ENCODE measurements around the gene NEK9. TPM values are rescaled to one million over a fixed set of nuclear protein-coding genes. Genes with fewer than 3 reads are reported as not detected.

NEK9 gene
- total and polyA plus RNA-seq, 2 experiments from 2014 or later: 41.0 to 47.6 TPM

DNA sequence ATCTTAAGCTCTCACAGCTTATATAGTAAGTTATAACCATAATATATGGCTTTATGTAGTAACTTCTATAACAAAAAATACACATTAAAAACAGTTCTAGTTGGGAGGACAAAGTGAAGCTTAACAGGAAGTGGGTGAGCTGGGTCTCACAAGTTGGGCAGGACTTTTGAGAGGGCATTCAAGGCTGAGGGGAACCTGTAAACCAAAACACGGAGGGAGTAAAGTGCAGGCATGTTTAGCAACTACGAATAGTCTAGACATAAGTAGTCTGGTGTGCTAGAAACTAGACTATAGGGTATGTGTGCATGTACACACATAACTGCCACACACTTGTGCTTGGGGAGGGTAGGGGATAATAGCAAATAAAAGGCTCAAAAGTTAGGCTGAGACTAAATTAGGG lies 14.2 kb upstream of the NEK9 start:
- H3K9me2 ChIP-seq (ENCODE audit: insufficient read depth): no peaks in the 10 kb centered on the region
- no peaks in the 10 kb centered on the region for H3K27me3 ChIP-seq (replicated peaks; ENCODE audit: insufficient read depth)
- no peaks in the 10 kb centered on the region for H3K4me1 ChIP-seq (ENCODE audit: insufficient read depth)
- H3K79me2 ChIP-seq (ENCODE audit: insufficient read depth): peaks cover 98% of the 10 kb centered on the region
- no peak overlapping the region for H3K9ac ChIP-seq
- DNase-seq: no peak
- H3F3A ChIP-seq (ENCODE audit: insufficient read depth): 0 out of 2 replicates have a peak, but pooled peaks cover 4% of the 10 kb centered on the region
- in situ Hi-C loops (cut with MboI): loop anchor here (25.0 kb wide), 1 partner anchor 321 kb away; no protein-coding TSS in a partner anchor
- no peaks in the 10 kb centered on the region for H4K20me1 ChIP-seq (ENCODE audit: insufficient read depth)
- H3K4me2 ChIP-seq (ENCODE audit: unreplicated experiment): no peak overlapping the region
- peaks cover 14% of the 10 kb centered on the region for H3K36me3 ChIP-seq (ENCODE audit: low read depth)
- H3K9me3 ChIP-seq (ENCODE audit: low read depth): no peaks in the 10 kb centered on the region
- TF ChIP-seq EZH2phosphoT487 (IDR thresholded peaks at IDR 0.05; ENCODE audit: insufficient read depth, low read depth) (no peak), EZH2 (IDR thresholded peaks at IDR 0.05; ENCODE audit: insufficient read depth, poor library complexity, severe bottlenecking) (no peak)
- no peak overlapping the region for H3K4me3 ChIP-seq
- WGBS, 2 experiments (ENCODE audit: low coverage in 1 of 2, low lambda C conversion rate in 2 of 2, missing lambda C conversion rate in 2 of 2): 92 to 97% methylated on average over 2 of the region's 2 CpGs
- H2AFZ ChIP-seq: no peak overlapping the region
- no peak overlapping the region for H3K27ac ChIP-seq

DNA sequence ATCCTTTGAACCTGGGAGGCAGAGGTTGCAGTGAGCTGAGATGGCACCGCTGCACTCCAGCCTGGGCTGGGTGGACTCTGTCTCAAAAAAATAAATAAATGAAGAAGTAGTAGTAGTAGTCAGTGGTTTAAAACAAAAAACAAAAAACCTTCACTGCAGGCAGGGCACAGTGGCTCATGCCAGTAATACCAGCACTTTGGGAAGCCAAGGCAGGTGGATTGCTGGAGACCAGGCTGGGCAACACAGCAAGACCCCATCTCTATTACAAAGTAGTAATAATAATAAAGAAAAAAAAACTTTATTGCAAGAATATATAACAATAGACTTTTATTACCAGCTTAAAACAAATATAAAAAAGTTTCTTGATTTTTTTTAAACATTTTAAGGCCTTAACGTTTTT lies 13.8 kb upstream of the NEK9 start:
- H2AFZ ChIP-seq: no peak overlapping the region
- H3K27me3 ChIP-seq (replicated peaks; ENCODE audit: insufficient read depth): no peaks in the 10 kb centered on the region
- in situ Hi-C loops (cut with MboI): loop anchor here (25.0 kb wide), 1 partner anchor 322 kb away; no protein-coding TSS in a partner anchor
- no peak overlapping the region for H3K9ac ChIP-seq
- H3K9me3 ChIP-seq (ENCODE audit: low read depth): no peaks in the 10 kb centered on the region
- H3K4me2 ChIP-seq (ENCODE audit: unreplicated experiment): no peak overlapping the region
- TF ChIP-seq EZH2phosphoT487 (IDR thresholded peaks at IDR 0.05; ENCODE audit: insufficient read depth, low read depth) (no peak), EZH2 (IDR thresholded peaks at IDR 0.05; ENCODE audit: insufficient read depth, poor library complexity, severe bottlenecking) (no peak)
- H3K9me2 ChIP-seq (ENCODE audit: insufficient read depth): no peaks in the 10 kb centered on the region
- no peak for DNase-seq
- no peaks in the 10 kb centered on the region for H4K20me1 ChIP-seq (ENCODE audit: insufficient read depth)
- H3K27ac ChIP-seq: no peak overlapping the region
- H3K4me3 ChIP-seq: no peak overlapping the region
- H3K79me2 ChIP-seq (ENCODE audit: insufficient read depth): peaks cover 98% of the 10 kb centered on the region
- peaks cover 14% of the 10 kb centered on the region; the same call in 1 of the 2 replicates for H3K36me3 ChIP-seq (ENCODE audit: low read depth)
- 64 to 90% methylated on average over 2 of the region's 2 CpGs for WGBS, 2 experiments (ENCODE audit: low coverage in 1 of 2, low lambda C conversion rate in 2 of 2, missing lambda C conversion rate in 2 of 2)
- 0 out of 2 replicates have a peak, but pooled peaks cover 4% of the 10 kb centered on the region for H3F3A ChIP-seq (ENCODE audit: insufficient read depth)
- H3K4me1 ChIP-seq (ENCODE audit: insufficient read depth): no peaks in the 10 kb centered on the region

GRCh38 chr14:75139185-75139584 lies 12.3 kb upstream of the NEK9 start:
- Histone ChIP-seq H3K4me1 (ENCODE audit: insufficient read depth) (no peaks in the 10 kb centered on the region), H3K27ac (no peak overlapping the region), H3K4me3 (no peak overlapping the region), H4K20me1 (ENCODE audit: insufficient read depth) (no peaks in the 10 kb centered on the region), H3K9me2 (ENCODE audit: insufficient read depth) (no peaks in the 10 kb centered on the region), H3F3A (ENCODE audit: insufficient read depth) (0 out of 2 replicates have a peak, but pooled peaks cover 5% of the 10 kb centered on the region), H3K27me3 (replicated peaks; ENCODE audit: insufficient read depth) (no peaks in the 10 kb centered on the region), H3K9me3 (ENCODE audit: low read depth) (no peaks in the 10 kb centered on the region), H3K79me2 (ENCODE audit: insufficient read depth) (peaks cover 94% of the 10 kb centered on the region), H3K4me2 (ENCODE audit: unreplicated experiment) (no peak overlapping the region), H3K9ac (no peak overlapping the region), H2AFZ (no peak overlapping the region), H3K36me3 (ENCODE audit: low read depth) (peaks cover 12% of the 10 kb centered on the region; the same call in 1 of the 2 replicates)
- no peak for DNase-seq
- 94 to 100% methylated on average over 2 of the region's 2 CpGs for WGBS, 2 experiments (ENCODE audit: low coverage in 1 of 2, low lambda C conversion rate in 2 of 2, missing lambda C conversion rate in 2 of 2)
- in situ Hi-C loops (cut with MboI): loop anchor here (25.0 kb wide), 1 partner anchor 323 kb away; no protein-coding TSS in a partner anchor
- no peak for TF ChIP-seq EZH2phosphoT487 (IDR thresholded peaks at IDR 0.05; ENCODE audit: insufficient read depth, low read depth)
- TF ChIP-seq EZH2 (IDR thresholded peaks at IDR 0.05; ENCODE audit: insufficient read depth, poor library complexity, severe bottlenecking): no peak

DNA sequence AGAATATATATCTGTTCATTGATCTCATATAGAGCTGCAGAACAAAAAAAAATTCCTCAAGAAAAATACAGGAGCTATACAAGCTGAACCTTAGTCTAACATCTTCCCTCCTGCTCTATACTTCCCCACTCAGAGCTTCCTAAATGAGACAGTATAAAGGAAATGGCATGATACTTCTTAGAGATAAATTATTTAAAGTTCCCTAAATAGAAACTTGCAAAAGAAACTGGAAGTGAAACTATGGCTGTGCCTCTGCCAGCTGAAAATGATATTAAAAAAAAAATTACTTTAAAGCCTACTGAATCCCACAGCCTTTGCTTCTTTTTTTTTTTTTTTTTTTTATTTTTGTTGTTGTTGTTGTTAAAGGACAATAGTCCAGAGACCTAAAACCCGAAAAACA lies 11.6 kb upstream of the NEK9 start:
- in situ Hi-C loops (cut with MboI): loop anchor here (25.0 kb wide), 1 partner anchor 324 kb away; no protein-coding TSS in a partner anchor
- Histone ChIP-seq H3K4me3 (no peak overlapping the region), H4K20me1 (ENCODE audit: insufficient read depth) (no peaks in the 10 kb centered on the region), H3K27me3 (replicated peaks; ENCODE audit: insufficient read depth) (no peaks in the 10 kb centered on the region), H2AFZ (no peak overlapping the region), H3K9ac (peak overlapping the region; percentile 17; the same call in 1 of the 2 replicates), H3K79me2 (ENCODE audit: insufficient read depth) (peaks cover 94% of the 10 kb centered on the region), H3K36me3 (ENCODE audit: low read depth) (peaks cover 15% of the 10 kb centered on the region; the same call in 1 of the 2 replicates), H3K4me1 (ENCODE audit: insufficient read depth) (no peaks in the 10 kb centered on the region), H3K9me3 (ENCODE audit: low read depth) (no peaks in the 10 kb centered on the region), H3F3A (ENCODE audit: insufficient read depth) (peaks cover 12% of the 10 kb centered on the region; the same call in 1 of the 2 replicates), H3K27ac (no peak overlapping the region), H3K4me2 (ENCODE audit: unreplicated experiment) (no peak overlapping the region), H3K9me2 (ENCODE audit: insufficient read depth) (no peaks in the 10 kb centered on the region)
- TF ChIP-seq EZH2phosphoT487 (IDR thresholded peaks at IDR 0.05; ENCODE audit: insufficient read depth, low read depth) (no peak), EZH2 (IDR thresholded peaks at IDR 0.05; ENCODE audit: insufficient read depth, poor library complexity, severe bottlenecking) (no peak)
- WGBS, 2 experiments (ENCODE audit: low coverage in 1 of 2, low lambda C conversion rate in 2 of 2, missing lambda C conversion rate in 2 of 2): 89 to 95% methylated on average over 1 of the region's 1 CpG
- DNase-seq: no peak

All from GM23248 (cell line).